Fibroblast of pulmonary artery (primary cell): Measurements from ENCODE around the gene KCNIP4.

Experiments used
- DNase-seq: peaks from one replicate; pipeline ENCODE4 v3.0.0-alpha.2; 2010; ENCODE audit warnings: low read depth
- H3K4me3 ChIP-seq: replicated peaks from 2 replicates; pipeline ENCODE4 v1.5.1; 2011; ENCODE audit warnings: low read depth, mild to moderate bottlenecking, control low read depth, low read length, moderate library complexity
- TF ChIP-seq, protein P1 (sequence below): IDR thresholded peaks from 2 replicates; pipeline ENCODE4 v1.5.1; 2011; ENCODE audit warnings: mild to moderate bottlenecking, control low read depth, low read length, inconsistent platforms; ENCODE audit errors: missing control alignments

Gene KCNIP4

DNA sequence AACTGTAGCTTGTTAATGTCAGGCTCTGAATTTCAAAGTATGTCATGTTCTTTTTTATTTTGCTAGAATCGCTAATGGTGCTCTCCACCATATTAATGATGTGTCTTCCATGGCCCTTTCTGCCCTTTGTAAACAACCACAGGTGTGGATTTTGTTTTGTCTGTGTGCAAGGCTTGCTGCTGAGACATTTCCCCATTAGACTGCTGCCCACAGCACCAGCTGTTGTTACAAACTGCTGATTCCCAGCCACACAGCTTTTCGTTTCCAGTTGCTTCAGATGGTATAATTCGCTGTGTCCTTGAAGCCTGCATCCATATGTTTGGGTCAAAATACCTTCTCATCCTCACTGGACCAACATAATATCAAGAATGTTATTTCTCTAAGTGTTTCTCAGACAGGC, 32.8 kb downstream of the KCNIP4 start:
- TF ChIP-seq, protein P1, sequence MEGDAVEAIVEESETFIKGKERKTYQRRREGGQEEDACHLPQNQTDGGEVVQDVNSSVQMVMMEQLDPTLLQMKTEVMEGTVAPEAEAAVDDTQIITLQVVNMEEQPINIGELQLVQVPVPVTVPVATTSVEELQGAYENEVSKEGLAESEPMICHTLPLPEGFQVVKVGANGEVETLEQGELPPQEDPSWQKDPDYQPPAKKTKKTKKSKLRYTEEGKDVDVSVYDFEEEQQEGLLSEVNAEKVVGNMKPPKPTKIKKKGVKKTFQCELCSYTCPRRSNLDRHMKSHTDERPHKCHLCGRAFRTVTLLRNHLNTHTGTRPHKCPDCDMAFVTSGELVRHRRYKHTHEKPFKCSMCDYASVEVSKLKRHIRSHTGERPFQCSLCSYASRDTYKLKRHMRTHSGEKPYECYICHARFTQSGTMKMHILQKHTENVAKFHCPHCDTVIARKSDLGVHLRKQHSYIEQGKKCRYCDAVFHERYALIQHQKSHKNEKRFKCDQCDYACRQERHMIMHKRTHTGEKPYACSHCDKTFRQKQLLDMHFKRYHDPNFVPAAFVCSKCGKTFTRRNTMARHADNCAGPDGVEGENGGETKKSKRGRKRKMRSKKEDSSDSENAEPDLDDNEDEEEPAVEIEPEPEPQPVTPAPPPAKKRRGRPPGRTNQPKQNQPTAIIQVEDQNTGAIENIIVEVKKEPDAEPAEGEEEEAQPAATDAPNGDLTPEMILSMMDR, result no peak
- no peak overlapping the region for H3K4me3 ChIP-seq
- DNase-seq, result no peak

DNA sequence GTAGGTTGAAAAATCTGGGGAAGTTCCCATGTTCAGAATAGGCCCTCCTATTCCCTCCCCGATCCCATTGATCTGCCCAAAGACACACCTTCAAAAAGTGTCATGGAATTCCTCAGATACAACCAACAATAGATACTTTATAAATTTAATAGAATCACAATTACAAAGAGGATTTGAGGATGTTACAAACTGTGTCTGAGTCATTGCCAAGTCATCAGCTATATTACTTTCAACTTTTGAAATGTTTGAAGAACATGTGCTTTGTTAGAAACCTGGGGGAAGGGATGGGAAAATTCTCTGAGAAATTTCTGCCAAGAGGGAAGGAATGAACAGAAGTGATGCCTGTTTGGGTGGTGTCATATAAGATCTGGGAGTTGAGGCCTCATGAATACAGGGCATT, 46.7 kb downstream of the KCNIP4 start:
- TF ChIP-seq, protein P1, result no peak
- DNase-seq, result peak; percentile 29
- no peak overlapping the region for H3K4me3 ChIP-seq

DNA sequence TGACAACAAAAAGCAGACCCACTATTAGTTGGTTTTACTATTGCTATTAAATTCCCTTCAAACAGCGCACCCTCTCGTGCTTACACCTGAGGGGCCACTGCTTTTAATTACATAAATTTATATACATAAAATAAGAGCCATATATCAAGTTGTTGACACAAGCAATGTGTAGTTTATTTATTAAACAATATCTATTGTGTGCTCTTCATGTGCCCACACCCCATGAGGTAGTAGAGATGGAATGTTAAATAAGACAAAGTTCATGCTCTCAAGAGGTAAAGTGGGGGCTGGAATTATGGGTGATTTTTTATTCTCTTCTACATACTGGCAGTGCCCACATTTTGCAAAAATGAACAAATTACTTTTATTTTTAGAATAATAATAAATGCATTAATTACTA, 47.3 kb downstream of the KCNIP4 start:
- TF ChIP-seq, protein P1, result no peak
- no peak for DNase-seq
- no peak overlapping the region for H3K4me3 ChIP-seq

GRCh38 chr4:21900211-21900610, 48.4 kb downstream of the KCNIP4 start:
- no peak for DNase-seq
- TF ChIP-seq, protein P1, result no peak
- H3K4me3 ChIP-seq, result no peak overlapping the region

- no peak overlapping the region for H3K4me3 ChIP-seq
- TF ChIP-seq, protein P1, result no peak
- no peak for DNase-seq
Measured at GRCh38 chr4:21898101-21898500, 50.5 kb downstream of the KCNIP4 start.

DNA sequence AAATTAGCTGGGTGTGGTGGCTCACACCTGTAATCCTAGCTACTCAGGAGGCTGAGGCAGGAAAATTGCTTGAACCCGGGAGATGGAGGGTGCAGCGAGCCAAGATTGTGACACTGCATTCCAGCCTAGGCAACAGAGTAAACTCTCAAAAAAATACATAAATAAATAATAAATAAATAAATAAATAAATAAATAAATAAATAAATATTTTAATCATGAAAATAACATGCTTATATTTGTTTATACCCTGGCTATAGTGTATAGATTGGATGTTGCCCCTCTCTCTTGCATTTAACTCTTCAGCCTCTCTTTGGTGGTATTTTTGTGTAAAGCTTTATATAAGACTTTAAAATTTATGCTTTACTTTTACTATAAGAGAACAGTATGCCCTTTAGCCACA, 51.8 kb downstream of the KCNIP4 start:
- DNase-seq, result no peak
- no peak overlapping the region for H3K4me3 ChIP-seq
- TF ChIP-seq, protein P1, result no peak

- no peak overlapping the region for H3K4me3 ChIP-seq
- DNase-seq, result no peak
- TF ChIP-seq, protein P1, result no peak
Measured at GRCh38 chr4:21893136-21893535, 55.4 kb downstream of the KCNIP4 start.
